OCI-LY7 (cell line): ENCODE data around the gene OR4K14.
"Not testable (repeated sequence)": the region's sequence is repeated elsewhere in the genome, so short reads cannot be mapped to it uniquely, and the experiment has no call there.

Experiments
- CTCF ChIP-seq: fragments of 200-600 bp; sonication (generic); conservative IDR thresholded peaks from 2 replicates; pipeline ENCODE4 v1.5.1; 2014; ENCODE audit warnings: mild to moderate bottlenecking, antibody characterized with exemption, low read length, moderate library complexity, mixed read lengths
- EZH2phosphoT487 ChIP-seq: fragments of 200-600 bp; sonication (generic); IDR thresholded peaks from 2 replicates; pipeline ENCODE4 v1.6.1; 2018; ENCODE audit warnings: low read depth, borderline replicate concordance, mild to moderate bottlenecking, mixed run types, antibody characterized with exemption, low read length, moderate library complexity, mixed read lengths

- not testable (repeated sequence) for TF ChIP-seq CTCF, EZH2phosphoT487
These were observed 49.4 kb downstream of the OR4K14 start for GRCh38 chr14:19969735-19970134.
